ENCODE data around the gene SNAI3.

SNAI3 gene

DNA sequence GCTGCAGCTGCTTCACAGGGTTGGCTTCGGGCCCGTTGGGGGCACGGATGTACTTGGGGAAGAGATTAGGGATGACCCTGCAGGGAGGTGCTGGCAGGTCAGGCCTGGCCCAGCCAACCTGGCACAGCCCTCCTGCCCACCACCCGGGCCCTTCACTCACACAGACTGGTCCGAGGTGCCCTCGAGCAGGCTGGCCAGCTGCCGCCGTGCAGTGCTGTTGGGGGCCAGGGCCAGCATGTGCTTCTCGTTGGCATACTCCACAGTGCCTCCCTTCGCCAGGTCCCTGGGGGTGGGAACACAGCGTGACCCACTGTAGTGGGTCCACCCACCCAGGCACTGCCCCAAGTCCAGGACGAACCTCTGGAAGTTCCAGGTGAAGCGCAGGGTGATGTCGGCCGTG lies 29.9 kb upstream of the SNAI3 start:
- TF ChIP-seq REST (IDR thresholded peaks at IDR 0.05; ENCODE audit: insufficient read depth in 1 of 2, low read depth in 2 of 2, low read length in 2 of 2) = no peak
- TF ChIP-seq SIN3A (IDR thresholded peaks at IDR 0.05; ENCODE audit: borderline replicate concordance, insufficient read depth, low read length) = no peak
- TF ChIP-seq FOXP2 (optimal IDR thresholded peaks at IDR 0.05; ENCODE audit: borderline replicate concordance, extremely low read depth, extremely low read length, insufficient read depth) = no peak
- TF ChIP-seq POLR2AphosphoS5 (IDR thresholded peaks at IDR 0.05; ENCODE audit: low read depth, low read length) = no peak
- TF ChIP-seq TAF1 (IDR thresholded peaks at IDR 0.05; ENCODE audit: borderline replicate concordance, insufficient read depth, low read length) = no peak

- TF ChIP-seq POLR2AphosphoS5 (IDR thresholded peaks at IDR 0.05; ENCODE audit: low read depth, low read length) (no peak), REST (IDR thresholded peaks at IDR 0.05; ENCODE audit: insufficient read depth in 1 of 2, low read depth in 2 of 2, low read length in 2 of 2) (no peak), TAF1 (IDR thresholded peaks at IDR 0.05; ENCODE audit: borderline replicate concordance, insufficient read depth, low read length) (no peak), FOXP2 (optimal IDR thresholded peaks at IDR 0.05; ENCODE audit: borderline replicate concordance, extremely low read depth, extremely low read length, insufficient read depth) (no peak), SIN3A (IDR thresholded peaks at IDR 0.05; ENCODE audit: borderline replicate concordance, insufficient read depth, low read length) (no peak)
Observed at GRCh38 chr16:88715312-88716190, 29.2 kb upstream of the SNAI3 start.

GRCh38 chr16:88714420-88715302 lies 28.4 kb upstream of the SNAI3 start:
- TF ChIP-seq TAF1 (IDR thresholded peaks at IDR 0.05; ENCODE audit: borderline replicate concordance, insufficient read depth, low read length) = no peak
- no peak for TF ChIP-seq POLR2AphosphoS5 (IDR thresholded peaks at IDR 0.05; ENCODE audit: low read depth, low read length)
- no peak for TF ChIP-seq REST (IDR thresholded peaks at IDR 0.05; ENCODE audit: insufficient read depth in 1 of 2, low read depth in 2 of 2, low read length in 2 of 2)
- no peak for TF ChIP-seq FOXP2 (optimal IDR thresholded peaks at IDR 0.05; ENCODE audit: borderline replicate concordance, extremely low read depth, extremely low read length, insufficient read depth)
- TF ChIP-seq SIN3A (IDR thresholded peaks at IDR 0.05; ENCODE audit: borderline replicate concordance, insufficient read depth, low read length) = no peak

DNA sequence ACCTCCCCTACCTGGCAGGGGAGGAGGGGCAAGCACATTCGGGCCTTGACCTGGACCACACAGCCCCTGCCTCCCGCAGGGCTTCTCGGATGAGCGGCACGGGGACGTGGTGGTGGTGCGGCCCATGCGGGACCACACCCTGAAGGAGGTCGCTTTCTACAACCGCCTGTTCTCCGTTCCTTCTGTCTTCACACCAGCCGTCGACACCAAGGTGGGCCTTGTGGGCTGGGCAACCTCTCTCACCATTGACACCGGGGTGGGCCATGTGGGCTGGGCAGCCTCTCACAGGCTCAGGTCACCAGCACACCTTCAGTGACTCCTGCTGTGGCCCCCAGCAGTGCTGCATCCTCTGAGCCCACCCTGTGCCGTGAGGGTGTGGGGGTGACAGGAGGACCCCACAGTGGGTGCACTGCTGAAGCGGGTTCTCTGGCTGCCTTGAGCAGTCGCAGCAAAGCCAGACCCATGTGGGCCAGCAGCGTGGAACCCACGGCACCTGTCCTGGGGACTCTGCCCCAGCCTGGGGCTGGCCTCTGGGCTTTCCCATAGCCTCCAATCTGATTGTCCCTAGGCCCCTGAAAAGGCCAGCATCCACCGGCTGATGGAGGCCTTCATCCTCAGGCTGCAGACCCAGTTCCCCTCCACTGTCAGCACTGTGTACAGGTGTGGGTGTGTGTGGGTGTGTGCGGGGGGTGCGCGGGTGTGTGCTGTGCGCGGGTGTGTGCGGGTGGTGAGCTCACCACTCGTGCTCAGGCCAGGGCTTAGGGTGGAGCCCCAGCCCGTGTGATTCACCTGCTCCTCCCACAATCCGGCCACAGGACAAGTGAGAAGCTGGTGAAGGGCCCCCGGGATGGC lies 27.5 kb upstream of the SNAI3 start:
- TF ChIP-seq TAF1 (IDR thresholded peaks at IDR 0.05; ENCODE audit: borderline replicate concordance, insufficient read depth, low read length) = no peak
- no peak for TF ChIP-seq POLR2AphosphoS5 (IDR thresholded peaks at IDR 0.05; ENCODE audit: low read depth, low read length)
- no peak for TF ChIP-seq FOXP2 (optimal IDR thresholded peaks at IDR 0.05; ENCODE audit: borderline replicate concordance, extremely low read depth, extremely low read length, insufficient read depth)
- TF ChIP-seq REST (IDR thresholded peaks at IDR 0.05; ENCODE audit: insufficient read depth in 1 of 2, low read depth in 2 of 2, low read length in 2 of 2) = no peak
- no peak for TF ChIP-seq SIN3A (IDR thresholded peaks at IDR 0.05; ENCODE audit: borderline replicate concordance, insufficient read depth, low read length)

Data from PFSK-1 (cell line).